GM18520 (cell line): ENCODE results near the gene JMJD4.
A peak's percentile ranks its signal among the peaks of the same experiment; 100 is the strongest.

Experiments
- ATAC-seq: cut with Tn5 transposase; IDR thresholded peaks from one replicate; pipeline ENCODE4 v1.9.1; 2021; ENCODE audit not compliant: unreplicated experiment

JMJD4 gene

GRCh38 chr1:227769047-227769935 lies 34.2 kb upstream of the JMJD4 start:
- ATAC-seq, result no peak

DNA sequence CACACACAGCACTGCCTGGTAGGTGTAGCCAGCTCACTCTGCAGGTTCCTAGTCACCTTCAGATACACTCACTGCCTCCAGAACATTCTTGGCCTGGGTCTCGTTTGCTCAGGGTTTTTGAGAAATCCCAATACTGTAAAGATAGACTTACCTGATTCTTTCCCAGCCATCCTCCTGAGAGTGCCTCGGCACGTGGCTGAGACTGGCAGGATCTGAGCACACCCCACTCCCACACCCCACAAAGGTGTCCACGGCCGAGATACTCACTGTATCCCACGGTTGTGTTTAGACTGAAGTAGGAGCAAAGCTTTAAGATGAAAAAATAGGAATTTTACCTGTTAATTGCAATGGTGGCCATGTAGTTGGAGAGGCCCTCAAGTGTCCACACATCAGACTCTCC lies 33.5 kb upstream of the JMJD4 start:
- no peak for ATAC-seq

DNA sequence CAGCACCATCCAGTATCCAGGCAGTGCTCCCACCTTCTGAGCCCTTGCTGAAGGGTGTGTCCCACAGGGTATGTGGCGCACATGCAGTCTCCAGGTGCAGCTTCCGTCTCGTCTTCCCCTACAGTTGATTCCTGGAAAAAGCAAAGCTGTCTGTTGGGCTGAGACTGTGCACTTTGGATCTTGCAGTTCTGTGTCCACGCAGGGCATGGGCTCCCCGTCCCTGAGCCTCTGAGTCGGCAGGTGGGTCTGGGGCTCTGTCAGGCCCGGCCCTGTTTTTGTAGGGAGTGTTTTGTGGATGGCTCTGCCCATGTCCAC lies 33.0 kb upstream of the JMJD4 start:
- ATAC-seq, result no peak

- ATAC-seq, result no peak
Measured at GRCh38 chr1:227767401-227768124, 32.5 kb upstream of the JMJD4 start.

DNA sequence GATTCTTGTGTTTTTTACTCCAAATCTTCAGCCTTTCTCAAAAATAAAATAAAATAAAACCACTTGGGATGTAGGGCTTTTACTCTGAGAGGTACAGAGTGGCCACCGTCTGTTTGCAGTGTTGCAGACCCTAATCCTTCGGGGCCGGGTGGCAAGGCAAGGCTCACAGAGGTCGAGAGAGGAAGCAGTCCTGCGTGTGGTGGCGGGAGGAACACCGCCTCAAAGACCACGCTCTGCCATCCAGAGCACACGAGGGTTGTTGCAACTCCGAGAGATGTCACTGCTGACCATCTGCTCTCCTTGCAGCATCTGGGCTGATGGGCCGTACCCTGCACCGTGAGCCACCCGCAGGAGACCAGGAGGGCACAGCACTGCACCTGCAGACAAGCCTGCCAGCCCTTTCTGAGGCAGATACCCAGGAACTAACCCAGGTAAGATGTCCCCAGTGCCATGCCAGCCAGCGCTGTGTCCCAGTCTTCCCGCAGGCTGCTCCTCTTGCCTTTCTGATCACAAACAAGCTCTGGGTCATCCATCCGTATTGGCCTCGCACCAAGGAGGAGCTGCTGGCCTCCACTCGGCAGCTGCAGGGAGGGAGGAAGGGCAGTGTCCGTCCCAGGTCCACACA lies 31.7 kb upstream of the JMJD4 start:
- no peak for ATAC-seq

GRCh38 chr1:227766015-227766634 lies 31.0 kb upstream of the JMJD4 start:
- no peak for ATAC-seq

- ATAC-seq, result no peak
Measured at GRCh38 chr1:227765261-227766014, 30.3 kb upstream of the JMJD4 start.

- no peak for ATAC-seq
Measured at GRCh38 chr1:227764019-227764391, 28.9 kb upstream of the JMJD4 start.

DNA sequence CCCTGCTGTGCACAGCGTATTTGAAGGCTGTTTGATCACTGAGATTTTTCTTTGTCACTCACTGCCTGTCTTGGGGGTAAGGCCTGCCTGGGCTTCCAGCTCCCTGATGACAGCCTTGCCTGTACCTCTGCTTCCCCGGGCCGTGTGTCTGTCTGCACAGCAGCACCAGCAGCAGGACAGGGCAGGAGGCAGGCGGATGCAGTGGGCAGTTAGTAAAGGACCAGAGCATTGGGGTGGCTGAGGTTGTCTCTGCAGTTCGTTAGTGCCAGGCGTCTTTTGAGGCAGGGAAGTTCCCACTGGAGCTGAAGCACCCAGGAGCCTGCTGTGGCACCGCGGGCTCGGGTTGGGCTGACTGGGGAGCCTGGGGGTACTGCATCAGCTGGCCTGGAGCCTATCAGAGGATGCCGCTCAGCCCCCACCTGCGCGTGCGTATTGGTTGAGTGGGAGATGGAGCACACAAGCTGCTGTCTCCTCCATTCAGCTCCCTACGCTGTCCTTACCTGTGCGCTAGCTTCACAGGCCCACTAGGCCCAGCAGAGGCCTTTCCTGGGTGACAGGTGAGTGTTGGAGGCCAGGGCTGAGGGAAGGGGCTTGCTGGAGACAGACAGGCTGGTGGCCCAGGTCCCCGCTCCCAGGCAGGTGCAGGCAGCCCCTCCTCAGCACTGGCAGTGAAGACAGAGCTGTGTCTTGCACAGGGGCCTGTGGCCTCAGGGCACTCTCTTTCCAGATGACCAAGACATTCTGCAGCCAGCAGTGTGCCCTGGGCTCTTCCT lies 28.3 kb upstream of the JMJD4 start:
- no peak for ATAC-seq

GRCh38 chr1:227762231-227762911 lies 27.3 kb upstream of the JMJD4 start:
- ATAC-seq, result peak; percentile 41

- ATAC-seq, result no peak
Measured at GRCh38 chr1:227761621-227762230, 26.6 kb upstream of the JMJD4 start.

DNA sequence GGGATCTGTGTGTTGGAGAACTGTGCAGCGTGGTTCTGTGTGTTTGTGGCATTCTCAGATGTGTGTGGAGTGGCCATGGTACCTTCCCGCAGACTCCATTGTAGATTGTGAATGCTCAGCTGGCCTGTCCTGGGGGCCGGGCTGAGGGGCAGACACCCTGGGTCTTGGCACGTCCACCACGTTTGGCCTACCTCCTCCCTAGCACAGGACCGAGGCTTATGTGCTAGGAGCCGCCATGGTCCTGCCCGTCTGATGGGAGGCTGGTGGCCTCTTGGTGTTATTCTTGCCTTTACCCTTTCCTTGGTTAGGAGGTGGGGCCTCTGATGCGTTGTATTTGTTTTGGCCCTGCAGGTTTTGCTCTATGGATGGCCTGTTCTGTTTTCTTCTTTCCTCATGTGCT lies 25.3 kb upstream of the JMJD4 start:
- no peak for ATAC-seq

GRCh38 chr1:227759341-227760300 lies 24.5 kb upstream of the JMJD4 start:
- no peak for ATAC-seq

- ATAC-seq, result peak; percentile 34
Measured at GRCh38 chr1:227758366-227758765, 23.3 kb upstream of the JMJD4 start.

DNA sequence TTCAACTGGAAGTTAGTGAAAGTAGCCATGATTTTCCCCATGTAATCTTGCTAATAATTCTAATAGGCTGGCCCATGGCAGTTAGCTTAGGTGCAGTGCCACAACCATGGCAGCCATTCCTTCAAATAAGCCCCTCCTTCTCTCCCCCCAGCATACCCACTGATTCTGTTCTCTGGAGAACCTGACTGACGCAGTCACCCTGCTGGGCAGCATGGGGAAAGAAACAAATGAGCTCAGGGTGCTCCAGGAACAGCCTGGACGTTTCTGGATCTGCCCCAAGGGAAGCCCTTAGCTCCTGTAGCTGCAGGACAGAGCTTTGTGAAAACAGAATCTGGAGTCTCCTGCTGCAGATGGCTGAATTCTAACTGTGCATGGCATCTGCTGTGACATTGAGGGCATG lies 22.7 kb upstream of the JMJD4 start:
- no peak for ATAC-seq

- no peak for ATAC-seq
Measured at GRCh38 chr1:227756172-227756959, 21.3 kb upstream of the JMJD4 start.

DNA sequence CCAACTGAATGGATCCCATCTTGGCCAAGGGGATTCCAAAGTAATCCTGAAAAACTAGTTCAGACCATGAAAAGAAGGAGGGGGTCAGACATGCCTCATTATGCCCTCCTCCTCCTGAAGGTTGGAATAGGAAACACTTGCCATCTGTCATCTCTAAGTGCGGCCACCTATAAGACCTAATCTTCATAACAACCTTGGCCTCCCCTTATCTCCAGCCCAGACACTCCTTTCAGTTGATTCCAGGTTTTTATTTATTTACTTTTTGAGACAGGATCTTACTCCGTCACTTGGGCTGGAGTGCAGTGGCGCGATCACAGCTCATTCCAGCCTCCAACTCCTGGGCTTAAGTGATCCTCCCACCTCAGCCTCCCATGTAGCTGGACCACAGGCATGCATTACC lies 19.9 kb upstream of the JMJD4 start:
- no peak for ATAC-seq
